Erythroblast (primary cell): ENCODE results near the gene NRL.

Experiments
- GATA1 ChIP-seq: IDR thresholded peaks from 2 replicates; pipeline ENCODE4 v1.6.1; 2011; ENCODE audit warnings: low read depth, mild to moderate bottlenecking, control low read depth, low read length, moderate library complexity
- POLR2A ChIP-seq: IDR thresholded peaks from 2 replicates; pipeline ENCODE4 v1.6.1; 2011; ENCODE audit warnings: mild to moderate bottlenecking, low read length

DNA sequence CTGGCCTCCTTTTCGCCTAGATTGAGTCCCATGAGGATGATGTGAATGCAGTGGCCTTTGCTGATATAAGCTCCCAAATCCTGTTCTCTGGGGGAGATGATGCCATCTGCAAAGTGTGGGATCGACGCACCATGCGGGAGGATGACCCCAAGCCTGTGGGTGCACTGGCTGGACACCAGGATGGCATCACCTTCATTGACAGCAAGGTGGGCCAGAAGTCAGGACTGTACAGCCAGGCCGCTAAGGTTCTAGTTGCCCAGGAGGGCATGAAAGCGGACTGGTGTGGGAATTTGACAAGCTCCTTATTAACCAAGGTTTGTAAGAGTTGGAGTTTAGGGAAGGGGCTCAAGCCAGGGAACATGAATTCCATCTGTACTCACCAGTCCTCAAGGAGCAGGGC is 4.9 kb upstream of the NRL start:
- TF ChIP-seq POLR2A (no peak), GATA1 (no peak)
